A673 (cell line): Measurements from ENCODE around the gene UTP25. TPM values are rescaled to one million over a fixed set of nuclear protein-coding genes. Genes with fewer than 3 reads are reported as not detected.

ENCODE experiments used
- BruUV-seq: library from RNA; stranded (reverse); fragments of 400-500 nt; replicated peaks from 2 replicates; lab custom pipeline; 2021; lab: Mats Ljungman, UMichigan
- CTCF ChIA-PET: fragments of 300-600 bp; sonication (Branson Sonifier 250); formaldehyde crosslinking; loops from one replicate; lab custom pipeline; 2022; ENCODE audit warnings: antibody characterized with exemption; lab: Charles Lee
- POLR2A ChIA-PET: fragments of 300-600 bp; sonication (Branson Sonifier 250); formaldehyde crosslinking; loops from one replicate; lab custom pipeline; 2022; ENCODE audit warnings: antibody characterized with exemption; ENCODE audit not compliant: low non-redundant PET; lab: Charles Lee
- DNase-seq: peaks from one replicate; pipeline ENCODE4 v3.0.0-alpha.2; 2015; ENCODE audit warnings: low spot score
- H3K27ac ChIP-seq: fragments of 200-600 bp; sonication (generic); 2 replicates; pipeline ENCODE4 v1.5.1; 2016; ENCODE audit warnings: mixed run types, low read depth, mild to moderate bottlenecking, mixed read lengths, antibody characterized with exemption, low read length; ENCODE audit not compliant: poor library complexity, severe bottlenecking
- H3K27me3 ChIP-seq: fragments of 200-600 bp; sonication (generic); replicated peaks from 2 replicates; pipeline ENCODE4 v1.6.1; 2017; ENCODE audit warnings: mixed run types, low read depth, mild to moderate bottlenecking, mixed read lengths, antibody characterized with exemption, low read length; ENCODE audit not compliant: insufficient read depth, poor library complexity
- H3K36me3 ChIP-seq: fragments of 200-600 bp; sonication (generic); 2 replicates; pipeline ENCODE4 v1.6.1; 2016; ENCODE audit warnings: mixed run types, mild to moderate bottlenecking, mixed read lengths, antibody characterized with exemption, low read length; ENCODE audit not compliant: insufficient read depth, poor library complexity, severe bottlenecking
- H3K4me1 ChIP-seq: fragments of 200-600 bp; sonication (generic); 2 replicates; pipeline ENCODE4 v1.6.1; 2017; ENCODE audit warnings: mixed run types, mild to moderate bottlenecking, mixed read lengths, antibody characterized with exemption, low read length; ENCODE audit not compliant: insufficient read depth, poor library complexity, severe bottlenecking
- H3K4me3 ChIP-seq: fragments of 200-600 bp; sonication (generic); 2 replicates; pipeline ENCODE4 v1.5.1; 2016; ENCODE audit warnings: low read depth, mixed run types, mild to moderate bottlenecking, mixed read lengths, low read length; ENCODE audit not compliant: poor library complexity, severe bottlenecking
- H3K9me3 ChIP-seq: fragments of 200-600 bp; sonication (generic); 2 replicates; pipeline ENCODE4 v1.6.1; 2016; ENCODE audit warnings: mixed run types, low read depth, mild to moderate bottlenecking, mixed read lengths, antibody characterized with exemption, low read length; ENCODE audit not compliant: poor library complexity, severe bottlenecking
- CTCF ChIP-seq: fragments of 300-800, 200-600 bp; sonication (generic); conservative IDR thresholded peaks from 2 replicates; pipeline ENCODE4 v1.5.1; 2017; ENCODE audit warnings: low read depth, mild to moderate bottlenecking, antibody characterized with exemption, low read length, moderate library complexity, mixed read lengths
- EZH2 ChIP-seq: fragments of 200-600 bp; sonication (generic); IDR thresholded peaks from 2 replicates; pipeline ENCODE4 v1.6.1; 2017; ENCODE audit warnings: borderline replicate concordance, low read depth, mild to moderate bottlenecking, mixed read lengths, antibody characterized with exemption, low read length; ENCODE audit not compliant: poor library complexity, severe bottlenecking
- intact Hi-C: fragments of 100-400 bp; cut with micrococcal nuclease; formaldehyde crosslinking; loops from one replicate; pipeline ENCODE4 v1.10.0; 2022; ENCODE audit not compliant: unreplicated experiment
- total RNA-seq: library from RNA; stranded (reverse); gene quantifications from 2 replicates; pipeline ENCODE4 v1.2.3, GENCODE V29; 2021

UTP25 gene
- total RNA-seq, 1 experiment from 2014 or later: 11.5 TPM

- H3K9me3 ChIP-seq: no peaks in the 10 kb centered on the region
- intact Hi-C loops: no loop called here
- CTCF ChIA-PET: no interaction called here
- no peaks in the 10 kb centered on the region for H3K36me3 ChIP-seq
- H3K27ac ChIP-seq: no peak overlapping the region
- H3K27me3 ChIP-seq: peaks cover 5% of the 10 kb centered on the region
- no TSS peak for BruUV-seq
- peaks cover 13% of the 10 kb centered on the region for H3K4me1 ChIP-seq
- POLR2A ChIA-PET: no interaction called here
- H3K4me3 ChIP-seq: peak overlapping the region; percentile 63
- DNase-seq: no peak
- TF ChIP-seq CTCF: no peak
Observed at GRCh38 chr1:209783386-209783785, 44.4 kb upstream of the UTP25 start.

- peaks cover 13% of the 10 kb centered on the region for H3K4me1 ChIP-seq
- DNase-seq: peak; percentile 99
- ChIA-PET CTCF (interaction anchor here (0.6 to 1.0 kb wide), 2 partner anchors 10 to 38 kb away, joined by 3 read pairs; no protein-coding TSS in a partner anchor), POLR2A (no interaction called here)
- H3K4me3 ChIP-seq: peak within 1 kb of the TSS; percentile 63
- H3K9me3 ChIP-seq: no peaks in the 10 kb centered on the region
- intact Hi-C loops: no loop called here
- peak within 1 kb of the TSS; percentile 90 for H3K27ac ChIP-seq
- no peak for TF ChIP-seq EZH2
- TF ChIP-seq CTCF: no peak
- BruUV-seq: TSS peak; percentile 99
- peaks cover 13% of the 10 kb centered on the region for H3K27me3 ChIP-seq
- H3K36me3 ChIP-seq: no peaks in the 10 kb centered on the region
Observed at GRCh38 chr1:209784265-209785169, 43.3 kb upstream of the UTP25 start, which contains the start of gene C1orf74. C1orf74 (minus strand) TSS chr1:209784559; CDS start chr1:209783634, 925 bp downstream.

GRCh38 chr1:209785592-209785991 is 42.2 kb upstream of the UTP25 start:
- peaks cover 16% of the 10 kb centered on the region for H3K27me3 ChIP-seq
- H3K36me3 ChIP-seq: no peaks in the 10 kb centered on the region

More at GRCh38 chr1:209785592-209785991, 42.2 kb upstream of the UTP25 start:
- Histone ChIP-seq H3K4me3 (no peak overlapping the region), H3K27ac (no peak overlapping the region), H3K9me3 (no peaks in the 10 kb centered on the region), H3K4me1 (peaks cover 13% of the 10 kb centered on the region)
- POLR2A ChIA-PET: no interaction called here
- intact Hi-C loops: no loop called here
- CTCF ChIA-PET: no interaction called here
- no TSS peak for BruUV-seq
- DNase-seq: no peak
- no peak for TF ChIP-seq CTCF
- TF ChIP-seq EZH2: no peak
